Chondrocyte (in vitro differentiated cells): ENCODE results near the gene CACNB2. TPM values are rescaled to one million over a fixed set of nuclear protein-coding genes. Genes with fewer than 3 reads are reported as not detected.

ENCODE experiments used
- DNase-seq: peaks from one replicate; pipeline ENCODE4 v3.0.0; 2021; ENCODE audit warnings: mixed read lengths, low spot score
- H3K27ac Mint-ChIP-seq: one replicate; pipeline ENCODE4 v1.8.0; 2021; ENCODE audit warnings: mild to moderate bottlenecking, moderate library complexity, mixed read lengths; ENCODE audit not compliant: unreplicated experiment
- H3K27me3 Mint-ChIP-seq: 2 replicates; pipeline ENCODE4 v1.8.0; 2021; ENCODE audit warnings: low read depth, mixed read lengths
- H3K36me3 Mint-ChIP-seq: 2 replicates; pipeline ENCODE4 v1.8.0; 2021; ENCODE audit warnings: low read depth, mixed read lengths
- H3K4me1 Mint-ChIP-seq: 2 replicates; pipeline ENCODE4 v1.8.0; 2021; ENCODE audit warnings: low read depth, mild to moderate bottlenecking, mixed read lengths
- H3K4me3 Mint-ChIP-seq: one replicate; pipeline ENCODE4 v1.8.0; 2021; ENCODE audit warnings: mild to moderate bottlenecking, moderate library complexity, mixed read lengths; ENCODE audit not compliant: unreplicated experiment
- H3K9me3 Mint-ChIP-seq: 2 replicates; pipeline ENCODE4 v1.8.0; 2021; ENCODE audit warnings: low read depth, mixed read lengths
- total RNA-seq: library from RNA; stranded (reverse); gene quantifications from 3 replicates; pipeline ENCODE4 v1.2.1, GENCODE V29; 2021
- TF ChIP-seq, protein P1 (sequence below): fragments of 200-600 bp; sonication (generic); IDR thresholded peaks from 2 replicates; pipeline ENCODE4 v1.5.0; 2021; ENCODE audit warnings: antibody characterized with exemption, mild to moderate bottlenecking, moderate library complexity

CACNB2 gene
- total RNA-seq, 1 donor from 2014 or later: 0.25 TPM

DNA sequence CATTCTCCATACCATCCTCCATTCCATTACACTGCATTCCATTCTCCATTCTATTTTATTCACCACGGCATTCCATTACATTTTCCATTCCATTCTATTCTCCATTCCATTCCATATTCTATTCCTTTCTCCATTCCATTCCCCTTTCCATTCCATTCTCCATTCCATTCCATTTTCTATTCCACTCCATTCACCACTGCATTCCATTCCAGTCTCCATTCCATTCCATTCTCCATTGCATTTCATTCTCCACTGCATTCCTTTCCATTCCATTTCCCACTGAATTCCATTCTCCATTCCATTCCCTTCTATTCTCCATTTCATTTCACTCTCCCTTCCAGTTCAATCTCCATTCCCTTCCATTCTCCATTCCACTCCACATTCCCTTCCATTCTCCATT is 431.6 kb downstream of the CACNB2 start:
- DNase-seq: no peak
- no peak overlapping the region for H3K4me3 Mint-ChIP-seq
- H3K27me3 Mint-ChIP-seq: no peaks in the 10 kb centered on the region
- TF ChIP-seq, protein P1, sequence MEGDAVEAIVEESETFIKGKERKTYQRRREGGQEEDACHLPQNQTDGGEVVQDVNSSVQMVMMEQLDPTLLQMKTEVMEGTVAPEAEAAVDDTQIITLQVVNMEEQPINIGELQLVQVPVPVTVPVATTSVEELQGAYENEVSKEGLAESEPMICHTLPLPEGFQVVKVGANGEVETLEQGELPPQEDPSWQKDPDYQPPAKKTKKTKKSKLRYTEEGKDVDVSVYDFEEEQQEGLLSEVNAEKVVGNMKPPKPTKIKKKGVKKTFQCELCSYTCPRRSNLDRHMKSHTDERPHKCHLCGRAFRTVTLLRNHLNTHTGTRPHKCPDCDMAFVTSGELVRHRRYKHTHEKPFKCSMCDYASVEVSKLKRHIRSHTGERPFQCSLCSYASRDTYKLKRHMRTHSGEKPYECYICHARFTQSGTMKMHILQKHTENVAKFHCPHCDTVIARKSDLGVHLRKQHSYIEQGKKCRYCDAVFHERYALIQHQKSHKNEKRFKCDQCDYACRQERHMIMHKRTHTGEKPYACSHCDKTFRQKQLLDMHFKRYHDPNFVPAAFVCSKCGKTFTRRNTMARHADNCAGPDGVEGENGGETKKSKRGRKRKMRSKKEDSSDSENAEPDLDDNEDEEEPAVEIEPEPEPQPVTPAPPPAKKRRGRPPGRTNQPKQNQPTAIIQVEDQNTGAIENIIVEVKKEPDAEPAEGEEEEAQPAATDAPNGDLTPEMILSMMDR: no peak
- no peak overlapping the region for H3K27ac Mint-ChIP-seq
- H3K9me3 Mint-ChIP-seq: peaks cover 11% of the 10 kb centered on the region
- H3K36me3 Mint-ChIP-seq: peaks cover 5% of the 10 kb centered on the region
- H3K4me1 Mint-ChIP-seq: no peaks in the 10 kb centered on the region

DNA sequence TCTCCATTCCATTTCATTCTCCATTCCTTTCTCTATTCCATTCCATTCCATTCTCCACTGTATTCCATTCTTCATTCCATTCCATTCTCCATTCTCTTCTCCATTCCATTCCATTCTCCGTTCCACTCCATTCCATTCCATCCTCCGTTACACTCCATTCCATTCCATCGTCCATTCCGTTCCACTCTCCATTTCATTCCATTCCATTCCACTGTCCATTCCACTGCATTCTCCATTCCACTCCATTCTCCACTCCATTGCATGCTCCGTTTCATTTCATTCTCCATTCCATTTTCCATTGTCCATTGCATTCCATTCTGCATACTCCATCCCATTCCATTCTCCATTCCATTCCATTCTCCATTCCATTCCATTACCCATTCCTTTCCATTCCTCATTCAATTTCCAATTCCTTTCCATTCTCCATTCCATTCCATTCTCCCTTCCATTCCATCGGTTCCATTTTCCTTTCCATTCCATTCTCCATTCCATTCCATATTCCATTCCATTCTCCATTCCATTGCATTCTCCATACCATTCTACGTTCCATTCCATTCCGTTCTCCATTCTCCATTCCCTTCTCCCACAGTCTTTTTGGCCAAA is 432.8 kb downstream of the CACNB2 start:
- Mint-ChIP-seq H3K36me3 (peaks cover 13% of the 10 kb centered on the region), H3K4me3 (no peak overlapping the region), H3K4me1 (no peaks in the 10 kb centered on the region), H3K27ac (no peak overlapping the region), H3K27me3 (no peaks in the 10 kb centered on the region), H3K9me3 (peaks cover 20% of the 10 kb centered on the region)
- TF ChIP-seq, protein P1: no peak
- no peak for DNase-seq

DNA sequence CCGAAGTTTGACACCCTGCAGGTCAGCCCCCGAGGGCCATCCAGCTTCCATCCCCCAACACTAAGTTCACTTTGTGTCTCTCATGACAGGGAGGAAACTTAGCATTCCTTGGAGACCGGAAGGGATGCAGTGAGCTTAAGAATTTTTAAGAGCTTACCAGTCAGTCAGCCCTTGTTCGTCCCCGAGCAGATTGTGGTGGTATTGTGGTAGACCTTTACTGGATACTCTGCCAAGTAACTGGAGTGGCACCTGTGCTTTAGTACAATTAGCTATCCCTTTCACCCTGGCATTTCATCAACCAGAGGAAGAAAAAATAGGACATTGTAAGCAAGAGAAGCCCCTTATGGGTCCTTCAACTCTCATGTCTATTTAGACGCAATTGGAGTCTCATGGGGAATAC is 436.4 kb downstream of the CACNB2 start:
- Mint-ChIP-seq H3K36me3 (peaks cover 24% of the 10 kb centered on the region), H3K4me1 (no peaks in the 10 kb centered on the region), H3K9me3 (peaks cover 24% of the 10 kb centered on the region), H3K27me3 (no peaks in the 10 kb centered on the region), H3K27ac (no peak overlapping the region), H3K4me3 (no peak overlapping the region)
- no peak for DNase-seq
- TF ChIP-seq, protein P1: no peak

DNA sequence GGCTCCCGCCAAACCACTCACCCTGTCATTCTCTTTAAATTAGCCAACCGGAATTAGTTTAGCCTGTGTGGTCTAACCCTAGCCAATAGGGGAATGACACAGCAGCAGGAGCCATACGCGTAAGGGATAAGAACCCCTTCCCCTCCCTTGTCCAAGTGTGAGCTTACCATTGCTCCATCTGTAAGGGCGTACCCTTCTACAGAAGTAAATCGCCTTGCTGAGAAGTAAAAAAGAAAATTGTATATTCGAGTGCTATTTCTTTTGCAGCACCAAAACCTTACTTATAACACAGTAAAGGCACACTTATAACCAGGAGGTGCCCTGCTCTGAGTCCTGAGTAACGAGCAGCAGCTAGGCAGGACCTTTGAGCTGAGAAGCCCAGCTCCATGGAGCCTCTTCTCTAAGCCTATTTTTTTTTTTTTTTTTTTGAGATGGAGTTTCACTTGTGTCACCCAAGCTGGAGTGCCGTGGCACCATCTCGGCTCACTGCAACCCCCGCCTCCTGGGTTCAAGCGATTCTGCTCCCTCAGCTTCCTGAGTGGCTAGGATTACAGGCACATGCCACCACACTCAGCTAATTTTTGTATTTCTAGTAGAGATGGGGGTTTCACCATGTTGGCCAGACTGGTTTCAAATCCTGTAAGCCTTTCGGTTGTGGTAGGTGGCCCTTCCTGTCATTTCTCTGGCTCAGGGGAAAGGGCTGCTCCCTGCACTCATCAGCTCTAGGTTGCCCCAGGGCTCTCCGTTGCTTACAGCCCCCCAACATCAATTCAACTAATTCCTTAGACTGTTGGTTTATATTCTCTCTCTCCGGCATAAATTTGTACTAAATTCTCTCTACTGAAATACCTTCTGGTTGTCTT is 437.8 kb downstream of the CACNB2 start:
- H3K27me3 Mint-ChIP-seq: no peaks in the 10 kb centered on the region
- H3K4me1 Mint-ChIP-seq: no peaks in the 10 kb centered on the region
- H3K9me3 Mint-ChIP-seq: peaks cover 24% of the 10 kb centered on the region
- peaks cover 26% of the 10 kb centered on the region for H3K36me3 Mint-ChIP-seq
- H3K4me3 Mint-ChIP-seq: no peak overlapping the region
- DNase-seq: no peak
- no peak overlapping the region for H3K27ac Mint-ChIP-seq
- TF ChIP-seq, protein P1: no peak

DNA sequence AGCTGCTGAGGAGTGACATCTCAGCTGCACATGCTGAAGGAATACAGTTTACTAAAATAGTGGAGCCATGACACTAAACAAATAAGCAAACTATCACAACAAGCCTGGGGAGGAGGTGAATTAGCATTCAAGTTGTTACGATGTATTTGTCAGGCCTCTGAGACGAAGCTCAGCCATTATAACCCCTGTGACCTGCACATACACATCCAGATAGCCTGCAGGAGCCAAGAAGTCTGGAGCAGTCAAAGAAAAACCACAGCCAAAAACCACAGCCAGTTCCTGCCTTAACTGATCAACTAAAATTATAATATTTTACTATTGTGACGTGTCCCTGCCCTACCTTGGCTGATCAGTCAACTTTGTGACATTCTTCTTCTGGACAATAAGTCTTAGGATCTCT is 442.6 kb downstream of the CACNB2 start:
- Mint-ChIP-seq H3K36me3 (peaks cover 22% of the 10 kb centered on the region), H3K27ac (no peak overlapping the region), H3K4me3 (no peak overlapping the region), H3K9me3 (peaks cover 7% of the 10 kb centered on the region), H3K27me3 (no peaks in the 10 kb centered on the region), H3K4me1 (no peaks in the 10 kb centered on the region)
- DNase-seq: no peak
- TF ChIP-seq, protein P1: no peak
